Naive thymus-derived CD8-positive, alpha-beta T cell (primary cell): ENCODE data around the gene COPS6. TPM values are rescaled to one million over a fixed set of nuclear protein-coding genes. Genes with fewer than 3 reads are reported as not detected.

Source experiments
- ATAC-seq, 2 donors: fragments of 150-1000 bp; cut with Tn5 transposase in 1 of 2; sonication (Bioruptor Pico), chemical (Tn5 transposase) in 1 of 2; 1 replicate in 1 of 2; 2 replicates in 1 of 2; pipeline ENCODE4 v1.10.0; 2021; ENCODE audit warnings: mild to moderate bottlenecking in 2 of 2, moderate library complexity in 2 of 2
- POLR2A ChIA-PET: fragments of 350-600 bp; sonication (Branson Sonifier 250); formaldehyde crosslinking; loops from one replicate; lab custom pipeline; 2021; ENCODE audit warnings: antibody characterized with exemption; lab: Charles Lee
- DNase-seq, 10 donors: peaks; one replicate each; pipeline versions ENCODE4 v3.0.0 to v3.0.0-alpha.2; 2020 to 2022
- H3K27ac Mint-ChIP-seq, 10 donors: one replicate each; pipeline ENCODE4 v1.8.0; 2020 to 2022; ENCODE audit warnings: mild to moderate bottlenecking in 10 of 10, mixed read lengths in 10 of 10, moderate library complexity in 4 of 10, inconsistent platforms in 1 of 10
- H3K27me3 Mint-ChIP-seq, 5 donors: one replicate each; pipeline ENCODE4 v1.8.0; 2021 to 2022; ENCODE audit warnings: mixed read lengths in 5 of 5
- H3K36me3 Mint-ChIP-seq, 3 donors: one replicate each; pipeline ENCODE4 v1.8.0; 2020 to 2022; ENCODE audit warnings: mixed read lengths in 3 of 3, mild to moderate bottlenecking in 2 of 3, inconsistent platforms in 1 of 3
- H3K4me1 Mint-ChIP-seq, 4 donors: one replicate each; pipeline ENCODE4 v1.8.0; 2021 to 2022; ENCODE audit warnings: mixed read lengths in 4 of 4
- H3K4me3 Mint-ChIP-seq, 10 donors: one replicate each; pipeline ENCODE4 v1.8.0; 2020 to 2022; ENCODE audit warnings: mild to moderate bottlenecking in 10 of 10, mixed read lengths in 10 of 10, moderate library complexity in 6 of 10, inconsistent platforms in 1 of 10
- H3K9me3 Mint-ChIP-seq, 9 donors: one replicate each; pipeline ENCODE4 v1.8.0; 2020 to 2022; ENCODE audit warnings: mixed read lengths in 9 of 9, mild to moderate bottlenecking in 3 of 9, inconsistent platforms in 1 of 9, moderate library complexity in 1 of 9
- polyA plus RNA-seq, 3 donors: library from polyadenylated mRNA; unstranded; fragments of 300-500 nt; fragmentation: Illumina TruSeq; gene quantifications; one replicate each; pipeline ENCODE4 v1.2.3, GENCODE V29; 2021
- total RNA-seq, 8 experiments: library from RNA in 2 of 8; stranded (reverse) in 2 of 8; gene quantifications; one replicate each; pipeline ENCODE4 v1.2.3 and lab custom pipeline; 2021 to 2026

Gene COPS6
- total and polyA plus RNA-seq, 5 experiments from 2014 or later, result 72.0 to 145 (median 107) TPM

- peaks cover 0 to 56% (median 7%) of the 10 kb centered on the region in 3 donors for H3K36me3 Mint-ChIP-seq
- POLR2A ChIA-PET, result no interaction called here
- ATAC-seq, result no peak
These were observed 18.5 kb downstream of the COPS6 start for GRCh38 chr7:100107125-100107737.

GRCh38 chr7:100107890-100108289 lies 19.1 kb downstream of the COPS6 start:
- H3K36me3 Mint-ChIP-seq, result peaks cover 0 to 62% (median 7%) of the 10 kb centered on the region in 3 donors
- POLR2A ChIA-PET, result no interaction called here
- H3K27me3 Mint-ChIP-seq, result no peaks in the 10 kb centered on the region

More at GRCh38 chr7:100107125-100107737, 18.5 kb downstream of the COPS6 start:
- Mint-ChIP-seq H3K4me3 (no peak overlapping the region), H3K27me3 (no peaks in the 10 kb centered on the region), H3K27ac (peak overlapping the region in 2 of 10 donors; percentile 56 to 78), H3K4me1 (peaks cover 3 to 10% (median 6%) of the 10 kb centered on the region in 4 donors), H3K9me3 (no peaks in the 10 kb centered on the region)
- no peak for DNase-seq

GRCh38 chr7:100109521-100110163 lies 20.9 kb downstream of the COPS6 start:
- Mint-ChIP-seq H3K27me3 (no peaks in the 10 kb centered on the region), H3K36me3 (peaks cover 0 to 67% (median 8%) of the 10 kb centered on the region in 3 donors)

More at GRCh38 chr7:100107890-100108289, 19.1 kb downstream of the COPS6 start:
- ATAC-seq, result no peak
- no peak overlapping the region for H3K27ac Mint-ChIP-seq
- no peaks in the 10 kb centered on the region for H3K9me3 Mint-ChIP-seq
- H3K4me3 Mint-ChIP-seq, result peak overlapping the region in 1 of 10 donors; percentile 14
- DNase-seq, result no peak
- peaks cover 0 to 4% (median 3%) of the 10 kb centered on the region in 4 donors for H3K4me1 Mint-ChIP-seq

GRCh38 chr7:100111156-100111555 lies 22.4 kb downstream of the COPS6 start:
- peaks cover 0 to 71% (median 8%) of the 10 kb centered on the region in 3 donors for H3K36me3 Mint-ChIP-seq
- POLR2A ChIA-PET, result interaction anchor here (0.6 to 4.1 kb wide), 3 partner anchors 9 to 75 kb away, joined by 3 to 27 read pairs (median 4); partner anchors contain the start of genes AP4M1 and MCM7
- ATAC-seq (no peak), DNase-seq (no peak)
- H3K9me3 Mint-ChIP-seq, result no peaks in the 10 kb centered on the region
- H3K4me3 Mint-ChIP-seq, result no peak overlapping the region
- no peaks in the 10 kb centered on the region for H3K27me3 Mint-ChIP-seq
- peaks cover 0 to 3% (median 1%) of the 10 kb centered on the region in 4 donors for H3K4me1 Mint-ChIP-seq
- no peak overlapping the region for H3K27ac Mint-ChIP-seq

More at GRCh38 chr7:100109521-100110163, 20.9 kb downstream of the COPS6 start:
- DNase-seq, result no peak
- no peak for ATAC-seq
- H3K4me1 Mint-ChIP-seq, result peaks cover 0 to 2% (median 0%) of the 10 kb centered on the region in 4 donors
- no peak overlapping the region for H3K4me3 Mint-ChIP-seq
- no peaks in the 10 kb centered on the region for H3K9me3 Mint-ChIP-seq
- POLR2A ChIA-PET, result interaction anchor here (0.7 kb wide), 1 partner anchor 55 kb away, joined by 3 read pairs; no protein-coding TSS in a partner anchor
- no peak overlapping the region for H3K27ac Mint-ChIP-seq

GRCh38 chr7:100111914-100112313 lies 23.1 kb downstream of the COPS6 start:
- H3K27ac Mint-ChIP-seq, result no peak overlapping the region
- H3K4me3 Mint-ChIP-seq, result no peak overlapping the region
- ATAC-seq, result no peak
- H3K4me1 Mint-ChIP-seq, result peaks cover 0 to 8% (median 5%) of the 10 kb centered on the region in 4 donors
- peaks cover 0 to 67% (median 8%) of the 10 kb centered on the region in 3 donors for H3K36me3 Mint-ChIP-seq
- H3K9me3 Mint-ChIP-seq, result no peaks in the 10 kb centered on the region
- no peak for DNase-seq
- no peaks in the 10 kb centered on the region for H3K27me3 Mint-ChIP-seq
- POLR2A ChIA-PET, result interaction anchor here (0.6 to 4.1 kb wide), 2 partner anchors 10 to 76 kb away, joined by 3 to 27 read pairs; partner anchors contain the start of genes AP4M1 and MCM7

- POLR2A ChIA-PET, result interaction anchor here (0.9 to 1.4 kb wide), 3 partner anchors 10 to 13 kb away, joined by 3 to 7 read pairs (median 5); partner anchors contain the start of gene MBLAC1
These were observed 26.3 kb downstream of the COPS6 start for GRCh38 chr7:100115026-100115425.

GRCh38 chr7:100118388-100119071 lies 29.8 kb downstream of the COPS6 start:
- no peak for DNase-seq
- no peaks in the 10 kb centered on the region for H3K9me3 Mint-ChIP-seq
- ATAC-seq, result no peak
- peak overlapping the region; percentile 91 to 99 (median 97) for H3K4me3 Mint-ChIP-seq
- POLR2A ChIA-PET, result interaction anchor here (0.7 to 15.9 kb wide), 3 partner anchors 8 to 17 kb away, joined by 3 to 252 read pairs (median 13); partner anchors contain the start of genes AP4M1, MBLAC1 and MCM7
- H3K36me3 Mint-ChIP-seq, result peaks cover 0 to 12% (median 0%) of the 10 kb centered on the region in 3 donors
- no peaks in the 10 kb centered on the region for H3K27me3 Mint-ChIP-seq
- peak overlapping the region; percentile 96 to 100 (median 99) for H3K27ac Mint-ChIP-seq
- H3K4me1 Mint-ChIP-seq, result peaks cover 11 to 38% (median 28%) of the 10 kb centered on the region in 4 donors

More at GRCh38 chr7:100115026-100115425, 26.3 kb downstream of the COPS6 start:
- Mint-ChIP-seq H3K4me1 (peaks cover 8 to 22% (median 16%) of the 10 kb centered on the region in 4 donors), H3K27me3 (no peaks in the 10 kb centered on the region), H3K4me3 (no peak overlapping the region), H3K9me3 (no peaks in the 10 kb centered on the region), H3K36me3 (peaks cover 0 to 40% (median 5%) of the 10 kb centered on the region in 3 donors), H3K27ac (no peak overlapping the region)
- DNase-seq (no peak), ATAC-seq (no peak)

- POLR2A ChIA-PET, result interaction anchor here (0.6 to 15.9 kb wide), 17 partner anchors 9 to 350 kb away, joined by 3 to 252 read pairs (median 4); partner anchors contain the start of genes AP4M1, COPS6, GAL3ST4 and LAMTOR4
- H3K9me3 Mint-ChIP-seq, result no peaks in the 10 kb centered on the region
- ATAC-seq, result peak; percentile 72 to 74
- H3K4me3 Mint-ChIP-seq, result peak within 1 kb of the TSS; percentile 91 to 99 (median 97)
- peak within 1 kb of the TSS; percentile 96 to 100 (median 99) for H3K27ac Mint-ChIP-seq
- H3K4me1 Mint-ChIP-seq, result peaks cover 11 to 40% (median 31%) of the 10 kb centered on the region in 4 donors
- no peaks in the 10 kb centered on the region for H3K27me3 Mint-ChIP-seq
- H3K36me3 Mint-ChIP-seq, result peaks cover 0 to 8% (median 0%) of the 10 kb centered on the region in 3 donors
- DNase-seq, result peak; percentile 90 to 97 (median 94)
These were observed 30.6 kb downstream of the COPS6 start, which contains the start of the genes CNPY4 and TAF6 for GRCh38 chr7:100119072-100119969. CNPY4 (plus strand) TSS chr7:100119634; CDS start chr7:100119745, 111 bp downstream. TAF6 (minus strand) TSS chr7:100119358; CDS start chr7:100114209, 5,149 bp downstream.

GRCh38 chr7:100119970-100120732 lies 31.4 kb downstream of the COPS6 start:
- Mint-ChIP-seq H3K9me3 (no peaks in the 10 kb centered on the region), H3K27ac (peak overlapping the region; percentile 96 to 100 (median 99)), H3K4me3 (peak overlapping the region; percentile 91 to 99 (median 97)), H3K27me3 (no peaks in the 10 kb centered on the region), H3K36me3 (peaks cover 0 to 8% (median 0%) of the 10 kb centered on the region in 3 donors), H3K4me1 (peaks cover 15 to 48% (median 39%) of the 10 kb centered on the region in 4 donors)
- DNase-seq (peak; percentile 55 to 84 (median 70)), ATAC-seq (peak; percentile 68 to 69)
- POLR2A ChIA-PET, result interaction anchor here (0.6 to 15.9 kb wide), 21 partner anchors 8 to 654 kb away, joined by 3 to 252 read pairs (median 4); partner anchors contain the start of genes AP4M1, ATP5MF, COPS6 and FBXO24

GRCh38 chr7:100120733-100121036 lies 31.9 kb downstream of the COPS6 start:
- POLR2A ChIA-PET, result interaction anchor here (0.6 to 15.9 kb wide), 20 partner anchors 8 to 654 kb away, joined by 3 to 252 read pairs (median 4); partner anchors contain the start of genes AP4M1, ATP5MF, COPS6 and FBXO24
- ATAC-seq (no peak), DNase-seq (no peak)
- H3K4me3 Mint-ChIP-seq, result peak overlapping the region; percentile 91 to 99 (median 97)
- H3K36me3 Mint-ChIP-seq, result peaks cover 0 to 8% (median 0%) of the 10 kb centered on the region in 3 donors
- no peaks in the 10 kb centered on the region for H3K9me3 Mint-ChIP-seq
- H3K27ac Mint-ChIP-seq, result peak overlapping the region; percentile 96 to 100 (median 99)
- H3K27me3 Mint-ChIP-seq, result no peaks in the 10 kb centered on the region
- peaks cover 15 to 53% (median 44%) of the 10 kb centered on the region in 4 donors for H3K4me1 Mint-ChIP-seq
